SKM-1 (cell line): ENCODE data around the gene HTD2.

Experiments
- DNase-seq: peaks from one replicate; lab custom pipeline; 2025; ENCODE audit not compliant: unreplicated experiment; lab: John Stamatoyannopoulos, UW

Gene HTD2

DNA sequence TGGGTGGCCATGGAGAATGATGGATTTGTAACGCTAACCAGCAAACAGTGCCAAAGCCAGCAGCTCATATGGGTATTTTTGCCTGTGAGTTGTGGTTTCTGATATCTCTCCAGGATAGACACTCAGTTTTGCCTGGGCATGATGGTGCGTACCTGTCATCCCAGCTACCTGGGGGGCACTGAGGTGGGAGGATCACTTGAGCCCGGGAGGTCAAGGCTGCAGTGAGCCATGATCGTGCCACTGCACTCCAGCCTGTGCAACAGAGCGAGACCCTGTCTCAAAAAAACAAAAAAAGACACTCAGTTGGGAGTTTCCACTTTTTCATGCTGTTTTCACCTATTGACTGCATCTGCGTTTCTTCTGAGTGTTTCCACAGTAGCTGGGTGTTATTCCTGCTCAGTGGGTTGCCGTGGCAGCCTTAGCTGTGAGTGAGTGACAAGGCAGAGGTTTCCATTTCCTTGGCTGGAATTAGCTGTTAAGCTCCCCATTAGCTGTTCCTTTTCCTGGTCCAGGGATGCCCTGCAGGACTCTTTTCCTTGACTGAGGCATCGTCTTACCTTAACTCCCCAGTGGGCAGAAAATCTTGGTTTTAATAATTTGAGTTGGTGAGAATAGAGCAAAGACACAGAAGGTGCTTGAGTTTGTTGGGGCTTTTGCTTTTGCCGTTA is 14.5 kb upstream of the HTD2 start:
- DNase-seq, result no peak

DNA sequence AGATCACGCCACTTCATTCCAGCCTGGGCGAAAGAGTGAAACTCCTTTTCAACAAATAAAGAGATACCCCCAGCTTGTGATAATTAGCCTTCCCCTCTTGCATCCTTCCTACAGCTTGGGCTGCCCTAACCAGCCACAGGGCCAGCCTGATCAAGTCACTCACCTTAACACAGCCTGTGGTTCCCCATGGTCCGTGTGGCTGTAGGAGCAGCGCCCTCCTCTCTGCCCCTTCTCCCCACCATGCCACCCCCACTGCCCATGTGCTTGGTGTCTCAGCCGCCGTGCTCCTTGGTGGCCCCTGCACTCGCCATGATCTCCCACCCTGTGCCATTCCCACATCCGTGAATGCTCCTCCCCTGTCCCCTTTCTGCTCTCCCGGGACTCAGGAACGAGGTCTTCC is 13.5 kb upstream of the HTD2 start:
- DNase-seq, result no peak

DNA sequence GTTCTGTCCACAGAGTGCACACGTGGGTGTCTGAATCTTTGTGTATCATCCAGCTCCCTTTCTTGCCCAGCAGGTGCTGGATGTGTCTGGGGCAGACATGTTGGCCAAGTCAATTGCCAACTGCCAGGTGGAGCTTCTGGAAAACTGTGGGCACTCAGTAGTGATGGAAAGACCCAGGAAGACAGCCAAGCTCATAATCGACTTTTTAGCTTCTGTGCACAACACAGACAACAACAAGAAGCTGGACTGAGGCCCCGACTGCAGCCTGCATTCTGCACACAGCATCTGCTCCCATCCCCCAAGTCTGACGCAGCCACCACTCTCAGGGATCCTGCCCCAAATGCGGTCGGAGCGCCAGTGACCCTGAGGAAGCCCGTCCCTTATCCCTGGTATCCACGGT is 12.8 kb upstream of the HTD2 start:
- DNase-seq, result no peak

DNA sequence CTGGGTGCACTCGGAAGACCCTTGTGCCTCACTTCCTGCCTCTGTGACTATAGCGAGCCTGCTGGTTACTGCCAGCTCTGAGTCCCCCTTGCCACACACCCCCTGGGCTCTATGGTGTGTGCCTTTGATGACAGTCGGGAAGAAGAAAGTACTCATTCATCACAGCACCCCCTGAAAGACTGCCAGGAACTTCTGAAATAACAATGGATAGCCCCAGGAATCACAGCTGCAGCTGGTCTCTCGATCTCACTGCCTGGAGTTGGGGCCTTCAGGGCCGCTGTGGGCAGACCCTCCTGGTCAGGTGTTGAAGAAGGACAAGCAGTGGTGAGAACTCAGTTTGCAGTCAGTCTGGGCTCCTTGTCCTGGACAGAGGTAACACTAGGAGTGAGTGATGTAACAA is 10.1 kb upstream of the HTD2 start:
- DNase-seq, result no peak

DNA sequence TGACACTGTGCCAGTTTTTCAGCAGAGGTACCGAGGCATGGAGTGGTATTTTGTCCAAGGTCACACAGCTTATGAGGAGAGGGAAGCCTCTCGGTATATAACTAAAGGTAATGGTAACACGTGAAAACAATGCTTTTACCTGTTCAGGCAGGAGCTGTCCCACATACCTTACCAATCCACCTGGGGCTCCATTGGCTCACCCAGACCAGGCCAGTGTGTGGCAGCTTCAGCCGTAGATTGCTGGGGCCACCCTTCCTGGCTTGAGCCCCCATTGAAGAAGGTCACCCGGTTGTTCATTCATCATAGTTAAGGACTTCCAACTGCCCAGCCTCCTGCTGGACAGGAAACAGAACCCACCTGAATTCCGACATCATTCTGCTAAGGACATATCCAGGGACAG is 9.5 kb upstream of the HTD2 start:
- DNase-seq, result no peak

DNA sequence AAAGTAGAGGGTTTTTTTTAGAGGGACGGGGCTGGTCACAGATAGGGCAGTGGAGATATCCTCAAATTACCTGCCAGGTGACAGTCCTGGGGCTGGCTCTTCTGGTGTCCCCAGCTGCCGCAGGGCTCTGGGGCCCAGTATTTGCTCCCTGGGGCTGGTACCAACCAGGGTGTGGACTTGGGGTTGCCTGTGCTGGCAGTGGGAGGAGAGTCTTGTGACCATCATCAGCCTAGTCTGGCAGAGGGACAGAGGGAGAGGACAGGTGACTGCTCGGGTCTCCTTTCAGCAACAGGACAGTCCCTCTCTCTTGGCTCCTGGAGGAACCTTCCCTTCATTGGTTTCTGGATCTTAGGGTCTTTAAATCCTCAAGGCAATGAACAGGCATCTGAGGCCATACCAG is 8.1 kb upstream of the HTD2 start:
- no peak for DNase-seq

DNA sequence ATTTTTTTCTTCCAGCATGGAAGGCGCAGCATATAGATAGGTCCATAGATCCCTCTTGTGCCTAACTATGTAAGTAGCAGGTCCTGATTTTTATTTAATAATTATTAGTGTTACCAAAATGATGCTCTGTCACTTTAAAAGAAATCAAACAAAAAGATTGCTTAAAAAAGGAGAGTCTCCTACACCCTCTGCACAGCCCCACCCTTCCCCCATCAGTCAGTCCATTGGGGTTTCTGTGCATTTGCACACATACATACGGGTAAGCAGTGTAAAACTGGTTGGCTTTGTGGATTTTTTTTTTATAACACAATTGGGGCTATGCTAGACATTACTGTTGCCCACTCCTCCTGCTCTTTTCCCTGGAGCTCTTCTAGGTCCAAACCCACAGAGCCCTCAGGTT is 7.2 kb upstream of the HTD2 start:
- DNase-seq, result no peak

DNA sequence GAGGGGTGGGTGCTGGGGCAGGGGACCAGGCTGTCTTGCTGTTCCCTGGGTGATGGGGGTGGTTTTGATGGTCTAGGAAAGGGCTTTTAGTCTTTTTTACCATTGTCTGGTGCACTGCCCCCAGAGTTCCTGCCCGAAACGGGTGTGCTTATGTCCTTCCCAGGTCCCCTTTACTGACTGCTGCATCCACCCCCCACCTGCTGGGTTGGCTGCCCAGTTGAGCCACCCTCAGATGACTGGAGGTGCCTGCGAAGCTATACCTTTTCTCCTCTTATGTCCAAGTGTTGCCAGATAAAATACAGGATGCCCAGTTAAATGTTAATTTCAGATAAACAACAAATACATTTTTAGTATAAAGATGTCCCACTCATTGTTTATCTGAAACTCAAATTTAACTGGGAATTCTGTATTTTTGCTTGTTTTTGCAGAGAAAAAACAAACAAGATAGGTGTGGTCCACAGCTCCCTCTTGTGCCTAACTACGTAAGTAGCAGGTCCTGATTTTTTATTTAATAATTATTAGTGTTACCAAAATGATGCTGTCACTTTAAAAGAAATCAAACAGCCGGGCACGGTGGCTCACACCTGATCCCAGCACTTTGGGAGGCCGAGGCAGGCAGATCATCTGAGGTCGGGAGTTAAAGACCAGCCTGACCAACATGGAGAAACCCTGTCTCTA is 6.3 kb upstream of the HTD2 start:
- DNase-seq, result no peak

DNA sequence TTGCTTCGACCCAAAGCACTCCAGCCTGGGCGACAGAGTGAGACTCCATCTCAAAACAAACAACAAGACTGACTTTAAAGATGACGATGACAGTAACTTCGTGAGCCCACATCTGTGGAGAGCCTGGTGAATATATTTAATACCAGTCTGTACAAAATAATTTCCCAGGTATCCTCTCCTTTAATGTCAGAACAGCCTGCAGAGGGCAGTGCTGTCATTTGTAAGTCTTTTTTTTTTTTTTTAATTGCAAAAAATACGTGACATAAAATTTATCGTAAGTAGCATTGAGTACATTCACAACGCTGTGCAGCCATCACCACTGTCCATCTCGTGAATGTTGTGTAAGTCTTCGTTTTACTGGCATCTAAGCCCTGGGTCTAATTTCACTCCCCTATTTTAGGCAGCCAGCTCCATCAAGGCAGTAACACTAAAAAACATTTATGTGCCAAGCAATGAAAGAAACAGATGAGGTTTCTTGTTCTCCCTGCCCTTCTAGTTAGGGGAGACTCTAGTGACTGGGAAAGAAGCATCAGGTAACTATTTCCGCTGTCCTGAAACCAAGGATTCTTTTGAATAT is 1.4 kb downstream of the HTD2 start:
- no peak for DNase-seq

DNA sequence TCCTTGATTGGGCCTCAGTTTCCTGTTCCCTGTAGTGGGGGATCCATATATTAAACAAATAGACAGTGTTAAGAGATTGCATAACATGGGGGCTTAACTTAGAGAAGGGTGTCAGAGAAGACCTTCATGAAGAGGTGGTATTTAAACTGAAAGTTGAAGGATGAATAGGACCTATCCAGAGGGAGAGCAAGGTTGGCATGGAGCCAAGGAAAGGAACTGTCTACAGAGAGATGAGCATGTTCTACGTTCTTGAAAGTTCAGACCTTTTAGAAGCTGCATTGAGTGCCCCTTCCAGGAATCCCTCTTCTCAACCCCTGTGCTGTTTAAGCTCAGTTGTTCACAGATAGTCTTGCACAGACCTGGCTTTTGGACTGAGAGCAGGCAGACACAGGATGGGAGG is 2.4 kb downstream of the HTD2 start:
- no peak for DNase-seq

DNA sequence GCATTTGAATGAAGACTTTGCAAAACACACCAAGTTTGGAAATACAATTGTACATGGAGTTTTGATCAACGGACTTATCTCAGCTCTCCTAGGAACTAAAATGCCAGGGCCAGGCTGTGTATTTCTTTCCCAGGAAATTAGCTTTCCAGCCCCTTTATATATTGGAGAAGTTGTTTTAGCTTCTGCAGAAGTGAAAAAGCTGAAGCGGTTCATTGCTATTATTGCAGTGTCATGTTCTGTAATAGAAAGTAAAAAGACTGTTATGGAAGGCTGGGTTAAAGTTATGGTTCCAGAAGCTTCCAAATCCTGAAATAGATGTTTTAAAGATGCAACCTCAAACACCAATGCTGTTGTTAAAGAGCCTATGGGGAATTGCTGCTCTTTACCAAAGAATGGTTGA is 11.5 kb downstream of the HTD2 start:
- no peak for DNase-seq

DNA sequence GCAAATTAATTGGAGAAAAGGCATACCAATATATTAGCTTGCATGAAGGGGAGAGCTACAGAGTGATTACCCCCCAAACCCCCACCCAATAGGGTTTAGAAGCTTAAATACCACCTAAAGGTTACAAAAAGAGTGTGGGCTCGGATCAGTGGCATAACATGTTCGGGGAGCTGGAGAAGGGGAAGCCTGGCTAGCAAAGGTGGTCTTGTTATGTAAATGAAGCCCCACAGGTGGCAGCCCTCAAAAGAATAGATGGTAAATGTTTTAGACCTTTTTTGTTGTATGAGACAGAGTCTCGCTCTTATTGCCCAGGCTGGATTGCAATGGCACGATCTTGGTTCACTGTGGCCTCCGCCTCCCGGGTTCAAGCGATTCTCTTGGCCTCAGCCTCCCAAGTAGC is 15.5 kb downstream of the HTD2 start:
- no peak for DNase-seq

DNA sequence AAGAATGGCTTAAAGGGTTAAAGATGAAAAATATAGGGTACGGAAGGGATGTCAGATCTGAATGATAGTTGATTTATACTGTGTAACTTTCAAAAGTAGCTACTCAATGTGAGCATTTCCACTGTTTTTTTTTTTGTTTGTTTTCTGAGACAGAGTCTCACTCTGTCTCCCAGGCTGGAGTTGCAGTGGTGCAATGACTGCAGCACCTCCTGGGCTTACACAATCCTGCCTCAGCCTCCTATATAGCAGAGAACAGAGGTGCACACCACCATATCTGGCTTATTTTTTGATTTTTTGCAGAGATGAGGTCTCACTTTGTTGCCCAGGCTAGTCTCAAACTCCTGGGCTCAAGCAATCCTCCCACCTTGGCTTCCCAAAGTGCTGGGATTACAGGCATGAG is 16.5 kb downstream of the HTD2 start:
- no peak for DNase-seq

DNA sequence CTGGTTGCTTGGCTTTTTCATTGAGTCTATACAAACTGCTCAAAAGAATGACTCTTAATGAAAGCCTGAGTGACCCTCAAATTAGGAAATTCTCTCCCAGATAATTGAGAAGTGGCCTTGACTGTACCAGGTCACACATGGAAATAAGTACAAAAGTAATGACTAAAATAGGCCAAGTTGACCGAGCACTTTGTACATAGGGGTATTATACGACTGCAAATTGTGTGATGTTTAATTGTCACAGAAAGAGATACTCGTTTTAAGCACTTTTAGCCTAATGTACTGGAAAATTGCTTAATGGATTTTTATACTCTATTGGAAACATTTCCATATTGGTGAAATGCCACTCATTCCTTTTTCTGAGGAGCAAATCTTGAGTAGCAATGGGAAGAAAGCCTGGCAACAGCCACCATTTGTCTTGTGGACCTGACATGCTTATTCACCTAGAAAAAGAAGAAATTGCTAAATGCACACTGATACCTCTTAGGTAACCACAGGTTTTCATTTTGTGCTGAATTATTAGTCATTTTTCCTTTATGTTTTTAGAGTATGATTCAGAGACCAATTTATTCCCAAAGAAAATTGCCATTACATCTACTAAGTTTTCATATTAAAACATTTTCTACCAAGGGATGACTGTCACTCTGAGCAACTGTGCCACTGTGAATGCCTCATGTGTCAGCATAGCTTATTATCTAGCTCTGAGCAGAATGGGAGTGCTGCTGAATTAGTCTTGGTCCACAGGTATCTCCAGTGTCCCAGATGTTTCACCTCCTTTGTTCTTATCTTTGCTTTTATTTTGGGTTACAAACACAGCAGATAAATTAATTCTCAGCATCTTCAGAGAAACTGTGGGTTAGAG is 17.4 kb downstream of the HTD2 start:
- DNase-seq, result no peak

DNA sequence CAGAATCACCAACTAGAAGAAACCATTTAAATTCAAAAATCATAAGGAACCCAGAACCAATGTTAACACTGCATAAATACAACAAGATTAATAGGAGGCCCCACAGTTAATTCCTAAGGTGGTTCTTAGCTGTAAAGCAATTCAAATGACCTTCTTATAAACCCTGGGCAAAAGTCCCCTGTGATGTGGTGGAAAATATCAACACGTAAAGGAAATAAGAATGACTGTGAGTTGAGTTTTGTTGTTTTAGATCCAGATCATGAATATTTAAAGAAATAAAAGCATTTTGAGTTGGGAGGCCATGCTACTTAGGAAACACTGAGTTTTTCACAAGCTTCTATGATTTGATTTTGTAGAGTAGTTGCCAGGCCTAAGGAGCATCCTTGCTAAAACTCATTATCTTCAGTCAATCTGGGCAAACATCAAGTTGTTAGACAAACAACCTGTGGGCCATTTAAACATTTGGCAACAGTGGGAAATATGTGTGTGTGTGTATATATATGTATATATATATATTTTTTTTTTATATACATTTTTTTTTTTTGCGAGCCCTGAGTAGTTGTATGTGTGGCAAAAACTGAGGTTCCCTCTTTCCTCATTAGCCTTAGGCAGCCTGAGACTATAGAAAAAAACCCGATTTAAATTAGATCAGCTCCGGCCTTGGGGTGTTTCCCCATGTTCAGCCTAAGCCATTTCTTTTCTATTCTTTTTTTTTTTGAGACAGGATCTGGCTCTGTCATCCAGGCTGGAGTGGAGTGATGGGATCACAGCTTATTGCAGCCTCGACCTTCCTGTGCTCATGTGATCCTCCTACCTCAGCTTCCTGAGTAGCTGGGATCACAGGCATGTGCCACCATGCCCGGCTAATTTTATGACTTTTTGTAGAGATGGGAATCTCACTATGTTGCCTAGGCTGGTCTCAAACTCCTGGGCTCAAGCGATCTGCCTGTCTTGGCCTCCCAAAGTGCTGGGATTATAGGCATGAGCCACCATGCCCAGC is 18.4 kb downstream of the HTD2 start:
- no peak for DNase-seq

DNA sequence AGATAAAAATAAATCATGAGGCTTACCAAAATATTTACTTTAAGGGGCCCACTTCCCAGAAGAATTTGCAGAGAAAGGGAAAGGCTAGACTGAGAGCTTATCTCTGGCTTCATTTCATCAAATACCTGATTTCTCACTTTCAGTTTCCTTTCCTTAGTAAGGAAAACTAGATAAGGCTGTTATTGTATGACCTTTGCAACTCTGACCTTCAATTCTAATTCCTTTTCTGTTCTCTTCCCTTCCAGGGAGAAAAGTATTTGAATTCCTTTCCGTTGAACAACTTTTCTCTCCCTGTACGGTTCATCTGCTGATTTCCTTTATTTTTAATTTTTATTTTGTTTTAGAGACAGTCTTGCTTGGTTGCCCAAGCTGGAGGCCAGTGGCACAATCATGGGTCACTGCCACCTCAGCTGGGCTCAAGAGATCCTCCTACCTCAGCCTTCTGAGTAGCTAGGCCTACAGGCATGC is 19.2 kb downstream of the HTD2 start:
- no peak for DNase-seq

DNA sequence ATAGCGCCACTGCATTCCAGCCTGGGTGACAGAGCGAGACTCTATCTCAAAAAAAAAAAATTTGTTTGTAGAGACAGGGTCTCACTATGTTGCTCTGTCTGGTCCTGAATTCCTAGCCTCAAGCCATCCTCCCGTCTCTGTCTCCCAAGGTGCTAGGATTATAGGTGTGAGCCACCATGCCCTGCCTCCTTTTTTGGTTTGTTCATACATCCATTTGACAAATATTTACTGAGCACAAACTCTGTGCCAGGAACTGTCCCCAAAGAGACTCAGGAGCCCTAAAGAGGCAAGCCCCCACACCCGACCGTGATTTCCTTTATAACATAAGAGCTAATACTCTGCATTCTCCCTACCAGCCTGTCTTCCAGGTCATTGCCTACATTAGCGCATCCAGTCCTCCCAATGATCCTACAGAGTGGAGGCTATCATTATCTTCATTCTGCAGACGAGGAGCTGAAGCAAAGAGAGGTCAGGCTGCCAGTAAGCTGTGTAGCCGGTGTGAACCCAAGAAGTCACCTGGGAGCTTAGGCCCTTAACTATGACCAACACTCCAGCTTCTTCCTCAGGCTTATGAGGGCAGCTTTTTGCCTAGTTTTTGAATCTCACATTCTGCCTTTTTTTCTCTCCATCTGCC is 20.1 kb downstream of the HTD2 start:
- no peak for DNase-seq

DNA sequence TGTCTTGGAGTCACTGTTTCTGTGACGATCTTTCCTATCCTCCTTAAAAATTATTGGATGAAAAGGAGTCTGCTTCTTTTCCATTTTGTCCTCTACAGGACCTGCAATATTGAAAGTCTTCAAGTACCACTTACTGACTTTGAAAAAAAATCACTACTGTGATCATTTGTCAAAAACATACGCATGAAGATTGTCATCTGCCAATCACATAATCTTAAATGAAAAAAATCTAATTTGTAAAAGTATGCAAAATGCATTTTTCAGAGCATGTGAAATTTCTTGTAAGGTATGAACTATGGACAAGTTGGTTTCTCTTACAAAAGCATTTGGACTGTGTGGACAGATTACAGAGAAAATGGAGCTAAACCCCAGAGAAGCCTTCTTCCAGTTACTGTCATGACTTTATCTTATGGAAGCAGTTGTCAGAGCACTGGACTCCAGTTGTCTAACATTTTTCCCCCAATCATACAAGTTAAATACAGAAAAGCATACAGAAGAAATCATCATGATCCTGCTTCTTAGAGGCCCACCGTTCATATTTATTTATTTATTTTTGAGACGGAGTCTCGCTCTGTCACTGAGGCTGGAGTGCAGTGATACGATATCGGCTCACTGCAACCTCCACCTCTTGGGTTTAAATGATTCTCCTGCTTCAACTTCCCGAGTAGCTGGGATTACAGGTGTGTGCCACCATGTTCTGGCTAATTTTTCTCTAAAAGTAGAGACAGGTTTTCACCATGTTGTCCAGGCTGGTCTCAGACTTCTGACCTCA is 23.0 kb downstream of the HTD2 start:
- DNase-seq, result no peak

DNA sequence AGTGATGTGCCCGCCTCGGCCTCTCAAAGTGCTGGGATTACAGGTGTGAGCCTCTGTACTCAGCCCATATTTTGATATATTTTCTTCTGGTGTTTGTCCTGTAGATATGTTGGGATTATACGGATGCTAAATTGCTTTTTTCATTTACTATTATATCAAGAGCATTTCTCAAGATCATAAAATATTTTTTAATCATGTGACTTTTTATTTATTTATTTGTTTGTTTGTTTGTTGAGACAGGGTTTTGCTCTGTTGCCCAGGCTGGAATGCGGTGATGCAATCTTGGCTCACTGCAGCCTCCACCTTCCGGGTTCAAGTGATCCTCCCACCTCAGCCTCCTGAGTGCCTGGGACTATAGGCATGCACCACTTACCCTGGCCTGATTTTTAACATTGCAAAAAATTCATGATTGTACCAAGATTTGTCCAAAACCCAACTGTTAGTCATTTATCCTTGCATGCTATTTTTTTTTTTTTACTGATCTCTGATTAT is 23.6 kb downstream of the HTD2 start:
- no peak for DNase-seq
